CD4-positive, alpha-beta memory T cell (primary cell): ENCODE measurements around the gene OPCML. TPM values are rescaled to one million over a fixed set of nuclear protein-coding genes. Genes with fewer than 3 reads are reported as not detected.

ENCODE experiments used
- CTCF ChIA-PET: fragments of 350-600 bp; sonication (Branson Sonifier 250); formaldehyde crosslinking; loops from one replicate; lab custom pipeline; 2021; ENCODE audit warnings: inconsistent platforms; ENCODE audit not compliant: partially characterized antibody; lab: Charles Lee
- POLR2A ChIA-PET: fragments of 350-600 bp; sonication (Branson Sonifier 250); formaldehyde crosslinking; loops from one replicate; lab custom pipeline; 2021; ENCODE audit not compliant: partially characterized antibody; lab: Charles Lee
- DNase-seq, 5 donors: peaks; one replicate each; pipeline versions ENCODE4 v3.0.0 to v3.0.0-alpha.2; 2020 to 2022; ENCODE audit warnings: mixed read lengths in 1 of 5
- H3K27ac ChIP-seq: one replicate; pipeline ENCODE4 v1.7.0; 2013; ENCODE audit warnings: low read depth, low read length
- H3K27me3 ChIP-seq: 2 replicates; pipeline ENCODE4 v1.7.0; 2013; ENCODE audit warnings: mild to moderate bottlenecking, low read length, moderate library complexity; ENCODE audit not compliant: insufficient read depth
- H3K36me3 ChIP-seq: 2 replicates; pipeline ENCODE4 v1.7.0; 2013; ENCODE audit warnings: mild to moderate bottlenecking, low read length, moderate library complexity; ENCODE audit not compliant: insufficient read depth
- H3K4me1 ChIP-seq: 2 replicates; pipeline ENCODE4 v1.7.0; 2013; ENCODE audit warnings: mild to moderate bottlenecking, low read length, moderate library complexity; ENCODE audit not compliant: insufficient read depth
- H3K4me3 ChIP-seq, 2 donors: one replicate each; pipeline ENCODE4 v1.7.0; 2013; ENCODE audit warnings: low read length in 2 of 2, mild to moderate bottlenecking in 1 of 2
- H3K9me3 ChIP-seq, 2 donors: one replicate each; pipeline ENCODE4 v1.7.0; 2013; ENCODE audit warnings: low read length in 2 of 2, control low read depth in 1 of 2; ENCODE audit not compliant: control insufficient read depth in 1 of 2
- H3K27ac Mint-ChIP-seq, 7 donors: one replicate each; pipeline ENCODE4 v1.8.0; 2020 to 2021; ENCODE audit warnings: mixed read lengths in 7 of 7, mild to moderate bottlenecking in 6 of 7, inconsistent platforms in 3 of 7, moderate library complexity in 3 of 7
- H3K27me3 Mint-ChIP-seq, 2 donors: one replicate each; pipeline ENCODE4 v1.8.0; 2020 to 2021; ENCODE audit warnings: mixed read lengths in 2 of 2
- H3K36me3 Mint-ChIP-seq, 2 donors: one replicate each; pipeline ENCODE4 v1.8.0; 2020 to 2021; ENCODE audit warnings: mixed read lengths in 2 of 2, inconsistent platforms in 1 of 2, mild to moderate bottlenecking in 1 of 2
- H3K4me1 Mint-ChIP-seq, 4 donors: one replicate each; pipeline ENCODE4 v1.8.0; 2020 to 2021; ENCODE audit warnings: mixed read lengths in 4 of 4, mild to moderate bottlenecking in 1 of 4
- H3K4me3 Mint-ChIP-seq, 8 donors: one replicate each; pipeline ENCODE4 v1.8.0; 2020 to 2021; ENCODE audit warnings: mixed read lengths in 8 of 8, mild to moderate bottlenecking in 7 of 8, moderate library complexity in 6 of 8, inconsistent platforms in 3 of 8
- H3K9me3 Mint-ChIP-seq, 8 donors: one replicate each; pipeline ENCODE4 v1.8.0; 2020 to 2021; ENCODE audit warnings: mixed read lengths in 8 of 8, mild to moderate bottlenecking in 5 of 8, inconsistent platforms in 3 of 8, moderate library complexity in 1 of 8
- intact Hi-C: fragments of 100-400 bp; cut with micrococcal nuclease; formaldehyde crosslinking; loops from one replicate; pipeline ENCODE4 v1.15.1; 2023
- polyA plus RNA-seq, 2 donors: library from polyadenylated mRNA; unstranded; fragments of 300-500 nt; fragmentation: Illumina TruSeq; gene quantifications; one replicate each; pipeline ENCODE4 v1.2.3, GENCODE V29; 2021
- total RNA-seq, 2 experiments: library from RNA; stranded (reverse); gene quantifications; one replicate each; pipeline ENCODE4 v1.2.3, GENCODE V29; 2021

The OPCML gene
- total and polyA plus RNA-seq, 4 experiments from 2014 or later, result not detected

GRCh38 chr11:132519241-132519815 is 1013.0 kb downstream of the OPCML start:
- POLR2A ChIA-PET, result no interaction called here
- H3K36me3 Mint-ChIP-seq, result no peaks in the 10 kb centered on the region
- intact Hi-C loops, result no loop called here

GRCh38 chr11:132504501-132505041 is 1027.7 kb downstream of the OPCML start:
- H3K27me3 Mint-ChIP-seq, result peaks cover 1 to 2% of the 10 kb centered on the region in 2 donors
- intact Hi-C loops, result no loop called here
- H3K27ac Mint-ChIP-seq, result no peak overlapping the region
- H3K36me3 Mint-ChIP-seq, result no peaks in the 10 kb centered on the region
- Histone ChIP-seq H3K27me3 (no peaks in the 10 kb centered on the region), H3K4me1 (no peaks in the 10 kb centered on the region), H3K36me3 (no peaks in the 10 kb centered on the region), H3K4me3 (no peak overlapping the region), H3K9me3 (no peaks in the 10 kb centered on the region), H3K27ac (no peak overlapping the region)
- peaks cover 0 to 15% (median 7%) of the 10 kb centered on the region in 8 donors for H3K9me3 Mint-ChIP-seq
- POLR2A ChIA-PET, result no interaction called here
- no peaks in the 10 kb centered on the region for H3K4me1 Mint-ChIP-seq
- CTCF ChIA-PET, result no interaction called here
- H3K4me3 Mint-ChIP-seq, result no peak overlapping the region
- DNase-seq, result no peak

More at GRCh38 chr11:132519241-132519815, 1013.0 kb downstream of the OPCML start:
- Histone ChIP-seq H3K27ac (no peak overlapping the region), H3K4me3 (no peak overlapping the region), H3K4me1 (no peaks in the 10 kb centered on the region), H3K36me3 (no peaks in the 10 kb centered on the region), H3K9me3 (no peaks in the 10 kb centered on the region), H3K27me3 (no peaks in the 10 kb centered on the region)
- Mint-ChIP-seq H3K9me3 (peaks cover 0 to 5% (median 0%) of the 10 kb centered on the region in 8 donors), H3K4me1 (no peaks in the 10 kb centered on the region), H3K4me3 (no peak overlapping the region), H3K27ac (no peak overlapping the region), H3K27me3 (no peaks in the 10 kb centered on the region)
- no peak for DNase-seq
- CTCF ChIA-PET, result no interaction called here

DNA sequence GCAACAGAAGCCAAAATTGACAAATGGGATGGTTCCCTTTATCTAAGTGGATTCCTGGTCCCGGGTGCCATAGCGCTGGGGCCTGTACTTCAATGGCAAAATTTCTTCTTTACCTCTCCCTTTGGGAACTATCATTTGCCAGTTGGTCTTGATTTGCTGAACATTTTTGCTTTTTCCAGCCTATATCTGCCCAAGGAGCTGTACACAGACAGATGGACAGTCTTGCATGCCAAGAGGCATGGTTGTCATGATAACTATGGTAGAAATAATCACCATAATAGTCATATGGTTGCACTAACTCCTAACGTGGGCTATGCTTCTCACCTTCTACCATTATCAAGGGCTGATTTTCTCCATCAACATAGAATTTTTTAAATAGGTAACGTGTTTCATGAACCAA is 1030.9 kb downstream of the OPCML start:
- Histone ChIP-seq H3K27me3 (no peaks in the 10 kb centered on the region), H3K4me1 (no peaks in the 10 kb centered on the region), H3K9me3 (no peaks in the 10 kb centered on the region), H3K4me3 (no peak overlapping the region), H3K36me3 (no peaks in the 10 kb centered on the region), H3K27ac (no peak overlapping the region)
- no peak overlapping the region for H3K4me3 Mint-ChIP-seq
- CTCF ChIA-PET, result no interaction called here
- peaks cover 0 to 9% (median 3%) of the 10 kb centered on the region in 8 donors for H3K9me3 Mint-ChIP-seq
- H3K27me3 Mint-ChIP-seq, result peaks cover 1 to 2% of the 10 kb centered on the region in 2 donors
- H3K27ac Mint-ChIP-seq, result no peak overlapping the region
- no peaks in the 10 kb centered on the region for H3K36me3 Mint-ChIP-seq
- DNase-seq, result no peak
- intact Hi-C loops, result no loop called here
- H3K4me1 Mint-ChIP-seq, result no peaks in the 10 kb centered on the region
- POLR2A ChIA-PET, result no interaction called here

DNA sequence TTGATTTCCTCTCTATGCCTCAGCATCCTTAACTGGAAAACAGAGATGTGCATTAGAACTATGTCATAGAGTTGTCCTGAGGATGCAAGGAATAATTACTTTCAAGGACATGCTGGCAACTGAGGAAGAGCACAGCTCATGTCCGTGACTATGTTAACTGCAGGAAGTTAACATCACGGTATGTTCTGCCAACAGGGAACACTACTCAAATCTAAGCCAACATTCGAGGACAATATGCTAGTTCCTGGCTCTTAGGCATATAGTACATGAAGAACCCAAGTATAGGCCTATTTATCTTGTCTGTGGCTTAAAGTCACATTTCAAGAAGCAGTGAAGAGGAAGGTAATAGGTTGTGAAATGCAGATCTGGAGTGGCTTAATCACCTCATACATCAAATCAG is 1032.6 kb downstream of the OPCML start:
- Mint-ChIP-seq H3K4me1 (no peaks in the 10 kb centered on the region), H3K9me3 (peaks cover 0 to 7% (median 2%) of the 10 kb centered on the region in 8 donors), H3K36me3 (no peaks in the 10 kb centered on the region), H3K27me3 (peaks cover 0 to 2% of the 10 kb centered on the region in 2 donors), H3K4me3 (no peak overlapping the region), H3K27ac (no peak overlapping the region)
- intact Hi-C loops, result no loop called here
- no peak overlapping the region for H3K4me3 ChIP-seq
- no peaks in the 10 kb centered on the region for H3K36me3 ChIP-seq
- no peak for DNase-seq
- CTCF ChIA-PET, result no interaction called here
- no peaks in the 10 kb centered on the region for H3K9me3 ChIP-seq
- H3K4me1 ChIP-seq, result no peaks in the 10 kb centered on the region
- H3K27me3 ChIP-seq, result no peaks in the 10 kb centered on the region
- POLR2A ChIA-PET, result no interaction called here
- no peak overlapping the region for H3K27ac ChIP-seq

DNA sequence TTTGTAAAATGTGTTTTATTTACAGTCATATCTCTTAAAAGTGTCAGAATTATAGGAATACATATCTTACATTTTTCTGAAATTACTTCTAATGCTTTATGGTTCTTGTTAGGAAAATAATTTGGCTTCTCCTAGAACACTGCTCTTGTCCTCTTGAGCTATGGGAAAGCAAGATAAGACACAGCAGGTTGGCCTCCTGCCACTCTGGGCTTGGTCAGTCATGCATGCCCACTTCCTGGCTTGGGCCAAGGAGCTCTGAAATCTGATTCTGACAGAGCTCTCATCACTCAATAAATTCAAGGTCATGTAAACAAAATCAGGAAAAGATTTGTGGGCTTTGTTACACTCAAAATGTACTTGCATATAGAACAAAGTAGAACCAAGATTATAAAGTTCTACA is 1036.0 kb downstream of the OPCML start:
- DNase-seq, result no peak
- ChIA-PET CTCF (interaction anchor here (1.5 kb wide), 1 partner anchor 10 kb away, joined by 4 read pairs; no protein-coding TSS in a partner anchor), POLR2A (interaction anchor here (0.7 kb wide), 1 partner anchor 10 kb away, joined by 3 read pairs; no protein-coding TSS in a partner anchor)
- Histone ChIP-seq H3K27ac (no peak overlapping the region), H3K9me3 (no peaks in the 10 kb centered on the region), H3K4me1 (no peaks in the 10 kb centered on the region), H3K36me3 (no peaks in the 10 kb centered on the region), H3K4me3 (no peak overlapping the region), H3K27me3 (no peaks in the 10 kb centered on the region)
- H3K4me3 Mint-ChIP-seq, result no peak overlapping the region
- no peaks in the 10 kb centered on the region for H3K27me3 Mint-ChIP-seq
- peaks cover 2 to 7% (median 5%) of the 10 kb centered on the region in 8 donors for H3K9me3 Mint-ChIP-seq
- H3K36me3 Mint-ChIP-seq, result no peaks in the 10 kb centered on the region
- H3K4me1 Mint-ChIP-seq, result no peaks in the 10 kb centered on the region
- no peak overlapping the region for H3K27ac Mint-ChIP-seq
- intact Hi-C loops, result no loop called here

DNA sequence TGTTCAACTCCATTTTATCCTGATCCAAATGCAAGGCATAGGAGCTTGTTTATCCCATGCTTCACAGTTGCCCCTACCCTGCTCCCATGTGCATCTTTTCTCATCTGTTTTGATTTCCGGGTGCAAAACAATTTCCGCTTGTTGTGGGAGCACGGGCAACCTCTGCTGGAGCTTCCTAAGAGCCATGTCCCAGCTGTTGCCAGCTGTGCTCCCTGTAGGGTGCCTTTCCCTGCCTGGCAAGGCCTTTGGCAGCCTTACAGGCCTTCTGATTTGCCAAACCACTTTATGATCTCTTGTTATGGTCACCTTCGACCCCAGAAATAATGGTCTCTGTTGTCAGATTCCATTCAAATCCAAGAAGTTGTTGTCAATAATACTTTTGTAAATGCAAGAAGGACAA is 1038.5 kb downstream of the OPCML start:
- Histone ChIP-seq H3K9me3 (no peaks in the 10 kb centered on the region), H3K27me3 (no peaks in the 10 kb centered on the region), H3K4me3 (no peak overlapping the region), H3K27ac (no peak overlapping the region), H3K4me1 (no peaks in the 10 kb centered on the region), H3K36me3 (no peaks in the 10 kb centered on the region)
- Mint-ChIP-seq H3K27me3 (peaks cover 0 to 1% of the 10 kb centered on the region in 2 donors), H3K4me3 (no peak overlapping the region), H3K27ac (no peak overlapping the region), H3K36me3 (no peaks in the 10 kb centered on the region), H3K4me1 (no peaks in the 10 kb centered on the region), H3K9me3 (peaks cover 5 to 11% (median 8%) of the 10 kb centered on the region in 8 donors)
- POLR2A ChIA-PET, result no interaction called here
- DNase-seq, result no peak
- intact Hi-C loops, result no loop called here
- CTCF ChIA-PET, result no interaction called here

- H3K36me3 Mint-ChIP-seq, result no peaks in the 10 kb centered on the region
- H3K4me3 Mint-ChIP-seq, result no peak overlapping the region
- intact Hi-C loops, result no loop called here
- no peak for DNase-seq
- Histone ChIP-seq H3K4me3 (no peak overlapping the region), H3K9me3 (no peaks in the 10 kb centered on the region), H3K27me3 (no peaks in the 10 kb centered on the region), H3K36me3 (no peaks in the 10 kb centered on the region), H3K27ac (no peak overlapping the region), H3K4me1 (no peaks in the 10 kb centered on the region)
- H3K4me1 Mint-ChIP-seq, result no peaks in the 10 kb centered on the region
- no peak overlapping the region for H3K27ac Mint-ChIP-seq
- ChIA-PET POLR2A (no interaction called here), CTCF (no interaction called here)
- H3K9me3 Mint-ChIP-seq, result peaks cover 3 to 21% (median 13%) of the 10 kb centered on the region in 8 donors
- H3K27me3 Mint-ChIP-seq, result peaks cover 0 to 1% of the 10 kb centered on the region in 2 donors
Observed at GRCh38 chr11:132490978-132491377, 1041.3 kb downstream of the OPCML start.
